Measurements from ENCODE around the gene KRTAP1-1. TPM values are rescaled to one million over a fixed set of nuclear protein-coding genes. Genes with fewer than 3 reads are reported as not detected.

Gene KRTAP1-1
- total and polyA plus RNA-seq, 2 of the 4 experiments (the other 2 are of a cell fraction) = 0.90 to 1.2 TPM

DNA sequence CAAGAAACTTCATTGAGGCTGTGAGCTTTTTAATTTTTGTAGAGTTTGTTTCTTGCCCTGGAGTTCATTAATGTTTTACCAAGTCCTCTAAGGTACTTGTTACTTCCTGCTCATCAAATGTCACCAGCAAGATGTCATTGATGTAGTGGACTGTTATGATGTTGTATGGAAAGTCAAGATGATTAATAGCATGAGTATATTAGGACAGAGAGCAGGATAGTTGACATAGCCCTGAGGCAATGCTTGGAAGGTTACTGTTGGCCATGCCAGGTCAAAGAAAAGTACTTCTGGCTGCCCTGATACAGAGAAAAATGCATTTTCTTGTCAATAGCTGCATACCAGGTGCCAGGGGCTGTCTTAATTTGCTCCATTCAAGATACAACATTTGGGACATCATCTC is 20.9 kb downstream of the KRTAP1-1 start:
- no peaks in the 10 kb centered on the region for H3K9me1 ChIP-seq (ENCODE audit: insufficient read depth, low read length)
- in situ Hi-C loops (cut with MboI; ENCODE audit: low sequenced_read_pairs) (no loop called here), intact Hi-C loops (cut with micrococcal nuclease) (no loop called here), dilution Hi-C loops (cut with HindIII; ENCODE audit: low sequenced_read_pairs, unreplicated experiment) (no loop called here)
- H2AK5ac ChIP-seq (ENCODE audit: low read depth, low read length) = no peak overlapping the region
- no peak overlapping the region for H2BK15ac ChIP-seq (ENCODE audit: low read depth, low read length)
- no peaks in the 10 kb centered on the region; the same call in 1 of the 2 replicates for H3K27me3 ChIP-seq (ENCODE audit: control insufficient read depth, insufficient read depth, low read length)
- H3K56ac ChIP-seq (ENCODE audit: extremely low read depth, insufficient read depth, low read length) = no peak overlapping the region
- no peak overlapping the region for H4K8ac ChIP-seq (ENCODE audit: low read depth in 2 of 2, low read length in 2 of 2)
- no peak overlapping the region for H3K4me2 ChIP-seq (ENCODE audit: low read depth, low read length)
- H3K4ac ChIP-seq (ENCODE audit: low read depth, low read length) = no peak overlapping the region
- no peak for ATAC-seq (ENCODE audit: low read depth)
- no peak for TF ChIP-seq MAZ (IDR thresholded peaks at IDR 0.05; ENCODE audit: borderline replicate concordance, low read depth, low read length)
- TF ChIP-seq MAFK (IDR thresholded peaks at IDR 0.05; ENCODE audit: low read depth, low read length) = no peak
- no peak for TF ChIP-seq POLR2A (IDR thresholded peaks at IDR 0.05; ENCODE audit: low read depth, low read length)
- no peak for TF ChIP-seq SMC3 (IDR thresholded peaks at IDR 0.05; ENCODE audit: low read depth, low read length)
- TF ChIP-seq CHD1 (IDR thresholded peaks at IDR 0.05; ENCODE audit: low read depth, low read length) = no peak
- TF ChIP-seq RCOR1 (IDR thresholded peaks at IDR 0.05; ENCODE audit: insufficient replicate concordance, low read length) = no peak
- no peak for TF ChIP-seq NFE2L2 (IDR thresholded peaks at IDR 0.05; ENCODE audit: low read depth, low read length)
- TF ChIP-seq CEBPB (IDR thresholded peaks at IDR 0.05; ENCODE audit: low read depth, low read length) = no peak
- TF ChIP-seq, protein P1, sequence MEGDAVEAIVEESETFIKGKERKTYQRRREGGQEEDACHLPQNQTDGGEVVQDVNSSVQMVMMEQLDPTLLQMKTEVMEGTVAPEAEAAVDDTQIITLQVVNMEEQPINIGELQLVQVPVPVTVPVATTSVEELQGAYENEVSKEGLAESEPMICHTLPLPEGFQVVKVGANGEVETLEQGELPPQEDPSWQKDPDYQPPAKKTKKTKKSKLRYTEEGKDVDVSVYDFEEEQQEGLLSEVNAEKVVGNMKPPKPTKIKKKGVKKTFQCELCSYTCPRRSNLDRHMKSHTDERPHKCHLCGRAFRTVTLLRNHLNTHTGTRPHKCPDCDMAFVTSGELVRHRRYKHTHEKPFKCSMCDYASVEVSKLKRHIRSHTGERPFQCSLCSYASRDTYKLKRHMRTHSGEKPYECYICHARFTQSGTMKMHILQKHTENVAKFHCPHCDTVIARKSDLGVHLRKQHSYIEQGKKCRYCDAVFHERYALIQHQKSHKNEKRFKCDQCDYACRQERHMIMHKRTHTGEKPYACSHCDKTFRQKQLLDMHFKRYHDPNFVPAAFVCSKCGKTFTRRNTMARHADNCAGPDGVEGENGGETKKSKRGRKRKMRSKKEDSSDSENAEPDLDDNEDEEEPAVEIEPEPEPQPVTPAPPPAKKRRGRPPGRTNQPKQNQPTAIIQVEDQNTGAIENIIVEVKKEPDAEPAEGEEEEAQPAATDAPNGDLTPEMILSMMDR (conservative IDR thresholded peaks at IDR 0.05; ENCODE audit: low read depth, low read length) = no peak
- no peak for TF ChIP-seq BHLHE40 (IDR thresholded peaks at IDR 0.05; ENCODE audit: low read depth, low read length)
- TF ChIP-seq RAD21 (IDR thresholded peaks at IDR 0.05; ENCODE audit: low read length) = no peak
- no peak for TF ChIP-seq FOS (IDR thresholded peaks at IDR 0.05; ENCODE audit: low read depth, low read length)
- TF ChIP-seq, protein P2, sequence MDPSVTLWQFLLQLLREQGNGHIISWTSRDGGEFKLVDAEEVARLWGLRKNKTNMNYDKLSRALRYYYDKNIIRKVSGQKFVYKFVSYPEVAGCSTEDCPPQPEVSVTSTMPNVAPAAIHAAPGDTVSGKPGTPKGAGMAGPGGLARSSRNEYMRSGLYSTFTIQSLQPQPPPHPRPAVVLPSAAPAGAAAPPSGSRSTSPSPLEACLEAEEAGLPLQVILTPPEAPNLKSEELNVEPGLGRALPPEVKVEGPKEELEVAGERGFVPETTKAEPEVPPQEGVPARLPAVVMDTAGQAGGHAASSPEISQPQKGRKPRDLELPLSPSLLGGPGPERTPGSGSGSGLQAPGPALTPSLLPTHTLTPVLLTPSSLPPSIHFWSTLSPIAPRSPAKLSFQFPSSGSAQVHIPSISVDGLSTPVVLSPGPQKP (IDR thresholded peaks at IDR 0.05; ENCODE audit: borderline replicate concordance, low read depth, low read length) = no peak
- TF ChIP-seq, protein P3, sequence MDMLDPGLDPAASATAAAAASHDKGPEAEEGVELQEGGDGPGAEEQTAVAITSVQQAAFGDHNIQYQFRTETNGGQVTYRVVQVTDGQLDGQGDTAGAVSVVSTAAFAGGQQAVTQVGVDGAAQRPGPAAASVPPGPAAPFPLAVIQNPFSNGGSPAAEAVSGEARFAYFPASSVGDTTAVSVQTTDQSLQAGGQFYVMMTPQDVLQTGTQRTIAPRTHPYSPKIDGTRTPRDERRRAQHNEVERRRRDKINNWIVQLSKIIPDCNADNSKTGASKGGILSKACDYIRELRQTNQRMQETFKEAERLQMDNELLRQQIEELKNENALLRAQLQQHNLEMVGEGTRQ (IDR thresholded peaks at IDR 0.05; ENCODE audit: low read depth, low read length) = no peak
- no peak for TF ChIP-seq MXI1 (IDR thresholded peaks at IDR 0.05; ENCODE audit: borderline replicate concordance, low read depth, low read length)
- TF ChIP-seq RFX5 (IDR thresholded peaks at IDR 0.05; ENCODE audit: low read depth, low read length) = no peak
- no peak overlapping the region for H2BK20ac ChIP-seq (ENCODE audit: low read depth, low read length)
- H3K4me3 ChIP-seq (ENCODE audit: insufficient read depth, low read depth, low read length) = no peak overlapping the region
- H3K14ac ChIP-seq (replicated peaks; ENCODE audit: low read depth, low read length) = no peak overlapping the region
- H3K18ac ChIP-seq (ENCODE audit: low read depth, low read length) = no peak overlapping the region
- ChIA-PET POLR2A (ENCODE audit: unreplicated experiment) (no interaction called here), CTCF (interaction anchor here (1.0 kb wide), 1 partner anchor 11 kb away, joined by 3 read pairs; no protein-coding TSS in a partner anchor)
- no peak overlapping the region for H2BK120ac ChIP-seq (ENCODE audit: low read depth, low read length)
- no peaks in the 10 kb centered on the region for H3K4me1 ChIP-seq (ENCODE audit: control insufficient read depth, insufficient read depth, low read length)
- no peak overlapping the region for H4K5ac ChIP-seq (ENCODE audit: low read depth, low read length)
- DNase-seq = no peak
- H3K79me1 ChIP-seq (ENCODE audit: low read depth in 1 of 2, low read length in 2 of 2) = no peaks in the 10 kb centered on the region
- H3K27ac ChIP-seq (ENCODE audit: insufficient read depth, low read length) = no peak overlapping the region
- H2AFZ ChIP-seq (replicated peaks; ENCODE audit: low read length, poor library complexity) = no peak overlapping the region
- no peak overlapping the region for H2AK9ac ChIP-seq (replicated peaks; ENCODE audit: low read depth, low read length, poor library complexity)
- H2BK5ac ChIP-seq (ENCODE audit: low read depth, low read length, poor library complexity, severe bottlenecking) = no peak overlapping the region
- H3K9me3 ChIP-seq (ENCODE audit: control insufficient read depth, insufficient read depth, low read length) = no peaks in the 10 kb centered on the region; the same call in 1 of the 2 replicates
- H4K91ac ChIP-seq (ENCODE audit: insufficient read depth, low read depth, low read length) = no peak overlapping the region
- no peaks in the 10 kb centered on the region for H4K20me1 ChIP-seq (ENCODE audit: insufficient read depth, low read length)
- H3K23ac ChIP-seq (ENCODE audit: low read depth, low read length) = no peak overlapping the region
- no peak overlapping the region for H3K9ac ChIP-seq (ENCODE audit: low read depth, low read length)
- no peaks in the 10 kb centered on the region for H3K36me3 ChIP-seq (ENCODE audit: control insufficient read depth, insufficient read depth, low read length)
- no TSS peak for BruUV-seq (replicated peaks)
